K562 (cell line): ENCODE results near the gene ERP44. TPM values are rescaled to one million over a fixed set of nuclear protein-coding genes. Genes with fewer than 3 reads are reported as not detected.

ENCODE experiments used
- ATAC-seq: fragments of 200-7000 bp; cut with Tn5 transposase; 3 replicates; pipeline ENCODE4 v1.9.1; 2020; ENCODE audit warnings: moderate library complexity
- BruUV-seq: library from RNA; stranded (reverse); fragments of 400-500 nt; replicated peaks from 2 replicates; lab custom pipeline; 2021; lab: Mats Ljungman, UMichigan
- CTCF ChIA-PET: fragments of 300-600 bp; formaldehyde crosslinking; extraction: SDS; loops from one replicate; lab custom pipeline; 2021; ENCODE audit warnings: low intra/inter-chr PET ratio; lab: Yijun Ruan, JAX
- POLR2A ChIA-PET: fragments of 300-600, 350-650 bp; sonication (Branson Sonifier 250); formaldehyde crosslinking; extraction: SDS; loops from one replicate; lab custom pipeline; 2021; ENCODE audit warnings: antibody characterized with exemption, inconsistent platforms; lab: Yijun Ruan, JAX
- DNase-seq, 4 experiments: peaks; one replicate each; pipeline versions ENCODE4 v3.0.0 to v3.0.0-alpha.2; 2011 to 2018; ENCODE audit warnings: low spot score in 3 of 4, mixed read lengths in 3 of 4; ENCODE audit errors: extremely low read depth in 1 of 4
- FAIRE-seq: peaks from 2 replicates; lab custom pipeline; 2011; peaks lifted over from hg19 to GRCh38; lab: Jason Lieb, UNC
- H2AFZ ChIP-seq: 2 replicates; pipeline ENCODE4 v1.6.0; 2011; ENCODE audit warnings: low read depth, low read length, control low read depth, inconsistent platforms
- H3K27ac ChIP-seq: fragments of 200-600 bp; 3 replicates; pipeline ENCODE4 v1.8.0; 2011; ENCODE audit warnings: low read depth, mild to moderate bottlenecking, control low read depth, inconsistent platforms, low read length, moderate library complexity, mixed read lengths; ENCODE audit errors: extremely low read depth
- H3K27me3 ChIP-seq, 2 experiments: fragments of 300-600 bp in 1 of 2; 2 replicates in 1 of 2; 3 replicates in 1 of 2; pipeline versions ENCODE4 v1.6.0 to v1.8.0; 2011; ENCODE audit warnings: inconsistent platforms in 2 of 2, low read length in 2 of 2, mild to moderate bottlenecking in 1 of 2, mixed read lengths in 1 of 2, moderate library complexity in 1 of 2; ENCODE audit not compliant: control insufficient read depth in 2 of 2, insufficient read depth in 2 of 2
- H3K36me3 ChIP-seq: fragments of 300-600 bp; 3 replicates; pipeline ENCODE4 v1.8.0; 2011; ENCODE audit warnings: mild to moderate bottlenecking, low read length, inconsistent platforms; ENCODE audit not compliant: control insufficient read depth, insufficient read depth
- H3K4me1 ChIP-seq, 2 experiments: fragments of 200-600 bp in 1 of 2; replicated peaks in 1 of 2; 2 replicates in 1 of 2; 3 replicates in 1 of 2; pipeline versions ENCODE4 v1.5.1 to v1.8.0; 2011; ENCODE audit warnings: inconsistent platforms in 2 of 2, low read length in 2 of 2, mild to moderate bottlenecking in 1 of 2, mixed read lengths in 1 of 2, moderate library complexity in 1 of 2; ENCODE audit not compliant: control insufficient read depth in 2 of 2, insufficient read depth in 2 of 2
- H3K4me2 ChIP-seq: 2 replicates; pipeline ENCODE4 v1.6.1; 2011; ENCODE audit warnings: low read length, control low read depth, inconsistent platforms, mixed read lengths; ENCODE audit not compliant: insufficient read depth
- H3K4me3 ChIP-seq: fragments of 200-600 bp; sonication (generic), shearing (Covaris generic); 2 replicates; pipeline ENCODE4 v1.5.1; 2016; ENCODE audit warnings: control low read depth, inconsistent platforms
- H3K79me2 ChIP-seq: fragments of 200-600 bp; 3 replicates; pipeline ENCODE4 v1.8.0; 2011; ENCODE audit warnings: low read length, inconsistent platforms; ENCODE audit not compliant: control insufficient read depth, insufficient read depth
- H3K9ac ChIP-seq, 2 experiments: 2 replicates each; pipeline versions ENCODE4 v1.6.0 to v1.6.1; 2011; ENCODE audit warnings: low read depth in 2 of 2, low read length in 2 of 2, control low read depth in 1 of 2, inconsistent platforms in 1 of 2, mild to moderate bottlenecking in 1 of 2, mixed read lengths in 1 of 2; ENCODE audit not compliant: insufficient read depth in 1 of 2
- H3K9me1 ChIP-seq: one replicate; pipeline ENCODE4 v1.6.0; 2011; ENCODE audit warnings: inconsistent platforms, mild to moderate bottlenecking, low read length, moderate library complexity; ENCODE audit not compliant: control insufficient read depth, insufficient read depth
- H3K9me3 ChIP-seq: replicated peaks from 2 replicates; pipeline ENCODE4 v1.5.1; 2011; ENCODE audit warnings: low read depth, low read length, inconsistent platforms; ENCODE audit not compliant: control insufficient read depth, insufficient read depth
- H4K20me1 ChIP-seq: replicated peaks from 2 replicates; pipeline ENCODE4 v1.6.1; 2011; ENCODE audit warnings: low read length, inconsistent platforms, mixed read lengths; ENCODE audit not compliant: control insufficient read depth, insufficient read depth
- CREM ChIP-seq: IDR thresholded peaks from 2 replicates; pipeline ENCODE4 v1.6.1; 2014; ENCODE audit warnings: antibody characterized with exemption, low read depth
- NR4A1 ChIP-seq, 2 experiments: fragments of 250-450 bp in 1 of 2; fragments of 450-650 bp in 1 of 2; sonication (Bioruptor Pico) in 1 of 2; IDR thresholded peaks; 2 replicates each; pipeline versions ENCODE4 v1.4.0 to v1.6.1; 2016 to 2020; ENCODE audit warnings: mild to moderate bottlenecking in 2 of 2, missing compliant biosample characterization in 1 of 2, missing genetic modification characterization in 1 of 2, moderate library complexity in 1 of 2
- SMC3 ChIP-seq: conservative IDR thresholded peaks from 2 replicates; pipeline ENCODE4 v1.6.1; 2011; ENCODE audit warnings: low read depth, low read length, improper control_type of control experiment; ENCODE audit not compliant: insufficient read depth
- SOX6 ChIP-seq: fragments of 450-650 bp; IDR thresholded peaks from 2 replicates; pipeline ENCODE4 v1.6.1; 2014; ENCODE audit warnings: mild to moderate bottlenecking
- ZC3H11A ChIP-seq: IDR thresholded peaks from 2 replicates; pipeline ENCODE4 v1.6.1; 2012; ENCODE audit warnings: low read depth, low read length, improper control_type of control experiment
- ZNF24 ChIP-seq: fragments of 450-650 bp; IDR thresholded peaks from 2 replicates; pipeline ENCODE4 v1.6.1; 2016
- ZNF324 ChIP-seq: fragments of 250-450 bp; sonication (Bioruptor Pico); IDR thresholded peaks from 2 replicates; pipeline ENCODE4 v1.4.0; 2020; ENCODE audit warnings: mild to moderate bottlenecking
- ZNF780A ChIP-seq: fragments of 250-450 bp; sonication (Bioruptor Pico); IDR thresholded peaks from 2 replicates; pipeline ENCODE4 v1.5.0; 2021; ENCODE audit warnings: mild to moderate bottlenecking
- WGBS: fragments of 100-300 bp; shearing (Covaris generic); methylation state at CpG from one replicate; pipeline ENCODE4 v1.1.6; 2016; ENCODE audit warnings: low coverage, mixed read lengths; ENCODE audit not compliant: insufficient coverage; ENCODE audit errors: missing lambda C conversion rate; 5-methylcytosine and 5-hydroxymethylcytosine counted together
- in situ Hi-C: fragments of 300-500 bp; cut with MboI; formaldehyde crosslinking; loops from 4 replicates; pipeline ENCODE4 v1.15.0; 2018; ENCODE audit warnings: inconsistent platforms, mixed read lengths
- intact Hi-C: fragments of 100-400 bp; cut with micrococcal nuclease; formaldehyde crosslinking; loops from 2 replicates; pipeline ENCODE4 v1.14.2; 2022
- polyA plus RNA-seq, 8 experiments: library from polyadenylated mRNA; depleted of rRNA in 4 of 8; stranded (reverse) in 5 of 8; unstranded in 3 of 8; fragments of >200 nt; fragmentation: Nextera tagmentation in 2 of 8; fragmentation: Illumina TruSeq in 1 of 8; extraction: Ambion mirVana in 2 of 8; extraction: Trizol in 1 of 8; gene quantifications; 2 replicates each; pipeline versions ENCODE4 v1.2.1 to v1.2.3, GENCODE V29; 2011 to 2014; ENCODE audit warnings: inconsistent platforms in 1 of 8, missing spikeins in 1 of 8
- total RNA-seq, 7 experiments: library from RNA; depleted of rRNA in 6 of 7; stranded (reverse); fragments of >200 nt in 6 of 7; fragmentation: Illumina TruSeq in 2 of 7; extraction: Trizol in 2 of 7; gene quantifications; 2 replicates each; pipeline versions ENCODE4 v1.2.1 to v1.2.3, GENCODE V29; 2011 to 2021; ENCODE audit warnings: low replicate concordance in 1 of 7
- TF ChIP-seq, protein P1 (sequence below), 3 experiments: IDR thresholded peaks in 2 of 3; conservative IDR thresholded peaks in 1 of 3; 2 replicates each; pipeline ENCODE4 v1.5.1; 2011 to 2012; ENCODE audit warnings: low read length in 3 of 3, mild to moderate bottlenecking in 3 of 3, control low read depth in 2 of 3, improper control_type of control experiment in 1 of 3, inconsistent platforms in 1 of 3, low read depth in 1 of 3, mixed read lengths in 1 of 3, moderate library complexity in 1 of 3; ENCODE audit not compliant: insufficient read depth in 2 of 3
- TF ChIP-seq, protein P2 (sequence below): fragments of 450-650 bp; formaldehyde crosslinking; IDR thresholded peaks from 2 replicates; pipeline ENCODE4 v1.4.0; 2020; ENCODE audit warnings: mild to moderate bottlenecking, moderate library complexity
- TF ChIP-seq, protein P3 (sequence below), 3 experiments: fragments of 200-800 bp in 1 of 3; fragments of 250-450 bp in 1 of 3; fragments of 450-650 bp in 1 of 3; sonication (Bioruptor Pico) in 1 of 3; sonication (Bioruptor generic) in 1 of 3; formaldehyde crosslinking in 1 of 3; IDR thresholded peaks; 2 replicates each; pipeline versions ENCODE4 v1.6.1 to v1.8.0; 2016 to 2022; ENCODE audit warnings: mild to moderate bottlenecking in 2 of 3, missing genetic modification characterization in 2 of 3, missing compliant biosample characterization in 1 of 3, moderate library complexity in 1 of 3
- TF ChIP-seq, protein P4 (sequence below): fragments of 450-650 bp; IDR thresholded peaks from one replicate; pipeline ENCODE4 v1.6.1; 2018; ENCODE audit warnings: mild to moderate bottlenecking, moderate library complexity; ENCODE audit not compliant: partially characterized antibody

The ERP44 gene
- total and polyA plus RNA-seq, 9 of the 15 experiments (the other 6 are each of a cell fraction or from before 2014, with no cell fraction given) = 9.2 to 23.4 (median 13.6) TPM

DNA sequence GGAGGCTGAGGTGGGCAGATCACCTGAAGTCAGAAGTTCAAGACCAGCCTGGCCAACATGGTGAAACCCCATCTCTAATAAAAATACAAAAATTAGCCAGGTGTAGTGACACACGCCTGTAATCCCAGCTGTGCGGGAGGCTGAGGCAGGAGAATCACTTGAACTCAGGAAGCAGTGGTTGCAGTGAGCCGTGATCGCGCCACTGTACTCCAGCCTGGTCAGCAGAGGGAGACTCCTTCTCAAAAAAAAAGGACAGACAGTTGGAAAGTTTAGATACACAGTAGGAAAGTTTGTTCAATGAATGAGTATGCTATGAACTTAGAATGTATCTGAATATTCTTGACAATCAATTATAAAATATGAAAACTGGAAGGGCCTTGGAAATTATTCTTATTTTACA is 38.0 kb upstream of the ERP44 start (continued):
- TF ChIP-seq, protein P1, sequence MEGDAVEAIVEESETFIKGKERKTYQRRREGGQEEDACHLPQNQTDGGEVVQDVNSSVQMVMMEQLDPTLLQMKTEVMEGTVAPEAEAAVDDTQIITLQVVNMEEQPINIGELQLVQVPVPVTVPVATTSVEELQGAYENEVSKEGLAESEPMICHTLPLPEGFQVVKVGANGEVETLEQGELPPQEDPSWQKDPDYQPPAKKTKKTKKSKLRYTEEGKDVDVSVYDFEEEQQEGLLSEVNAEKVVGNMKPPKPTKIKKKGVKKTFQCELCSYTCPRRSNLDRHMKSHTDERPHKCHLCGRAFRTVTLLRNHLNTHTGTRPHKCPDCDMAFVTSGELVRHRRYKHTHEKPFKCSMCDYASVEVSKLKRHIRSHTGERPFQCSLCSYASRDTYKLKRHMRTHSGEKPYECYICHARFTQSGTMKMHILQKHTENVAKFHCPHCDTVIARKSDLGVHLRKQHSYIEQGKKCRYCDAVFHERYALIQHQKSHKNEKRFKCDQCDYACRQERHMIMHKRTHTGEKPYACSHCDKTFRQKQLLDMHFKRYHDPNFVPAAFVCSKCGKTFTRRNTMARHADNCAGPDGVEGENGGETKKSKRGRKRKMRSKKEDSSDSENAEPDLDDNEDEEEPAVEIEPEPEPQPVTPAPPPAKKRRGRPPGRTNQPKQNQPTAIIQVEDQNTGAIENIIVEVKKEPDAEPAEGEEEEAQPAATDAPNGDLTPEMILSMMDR (IDR thresholded peaks at IDR 0.05 in 2 of 3, conservative IDR thresholded peaks at IDR 0.05 in 1 of 3; ENCODE audit: insufficient read depth in 2 of 3, low read depth in 1 of 3, low read length in 3 of 3) = peak; percentile 25 to 62 (median 57); a peak in 4 of 6 replicates
- TF ChIP-seq, protein P2, sequence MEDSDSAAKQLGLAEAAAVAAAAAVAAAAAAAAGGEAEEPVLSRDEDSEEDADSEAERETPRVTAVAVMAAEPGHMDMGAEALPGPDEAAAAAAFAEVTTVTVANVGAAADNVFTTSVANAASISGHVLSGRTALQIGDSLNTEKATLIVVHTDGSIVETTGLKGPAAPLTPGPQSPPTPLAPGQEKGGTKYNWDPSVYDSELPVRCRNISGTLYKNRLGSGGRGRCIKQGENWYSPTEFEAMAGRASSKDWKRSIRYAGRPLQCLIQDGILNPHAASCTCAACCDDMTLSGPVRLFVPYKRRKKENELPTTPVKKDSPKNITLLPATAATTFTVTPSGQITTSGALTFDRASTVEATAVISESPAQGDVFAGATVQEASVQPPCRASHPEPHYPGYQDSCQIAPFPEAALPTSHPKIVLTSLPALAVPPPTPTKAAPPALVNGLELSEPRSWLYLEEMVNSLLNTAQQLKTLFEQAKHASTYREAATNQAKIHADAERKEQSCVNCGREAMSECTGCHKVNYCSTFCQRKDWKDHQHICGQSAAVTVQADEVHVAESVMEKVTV (CRISPR knock-in tag) = 0 out of 2 replicates have a peak, but pooled peaks have one; percentile 9
- 0 out of 2 replicates have a peak, but pooled peaks have one; percentile 30 for TF ChIP-seq SMC3

DNA sequence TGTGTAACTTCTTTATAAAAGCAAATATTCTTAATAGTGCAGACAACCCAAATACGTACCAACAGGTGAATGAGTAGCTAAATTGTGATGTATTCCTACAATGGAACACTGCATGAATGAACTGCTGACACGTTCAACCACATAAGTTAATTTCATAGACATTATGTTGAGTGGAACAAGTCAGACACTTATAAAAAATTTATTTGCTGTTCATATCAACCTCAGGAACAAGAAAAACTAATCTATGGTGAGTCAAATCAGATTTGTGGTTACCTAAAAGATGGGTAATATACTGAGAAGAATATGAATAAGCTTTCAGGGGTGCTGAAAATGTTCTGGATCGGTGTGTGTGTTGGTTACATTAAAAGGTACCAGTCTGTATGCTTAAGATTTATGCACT is 35.9 kb upstream of the ERP44 start:
- no peak overlapping the region for H3K4me2 ChIP-seq
- no peak overlapping the region for H2AFZ ChIP-seq
- H3K4me1 ChIP-seq = no peaks in the 10 kb centered on the region
- H3K9me3 ChIP-seq = no peaks in the 10 kb centered on the region
- POLR2A ChIA-PET = interaction anchor here (1.1 kb wide), 1 partner anchor 9 kb away, joined by 4 read pairs; no protein-coding TSS in a partner anchor
- BruUV-seq = no TSS peak
- in situ Hi-C loops (no loop called here), intact Hi-C loops (loop anchor here (5.0 kb wide), 1 partner anchor 463 kb away; no protein-coding TSS in a partner anchor)
- TF ChIP-seq, protein P3, sequence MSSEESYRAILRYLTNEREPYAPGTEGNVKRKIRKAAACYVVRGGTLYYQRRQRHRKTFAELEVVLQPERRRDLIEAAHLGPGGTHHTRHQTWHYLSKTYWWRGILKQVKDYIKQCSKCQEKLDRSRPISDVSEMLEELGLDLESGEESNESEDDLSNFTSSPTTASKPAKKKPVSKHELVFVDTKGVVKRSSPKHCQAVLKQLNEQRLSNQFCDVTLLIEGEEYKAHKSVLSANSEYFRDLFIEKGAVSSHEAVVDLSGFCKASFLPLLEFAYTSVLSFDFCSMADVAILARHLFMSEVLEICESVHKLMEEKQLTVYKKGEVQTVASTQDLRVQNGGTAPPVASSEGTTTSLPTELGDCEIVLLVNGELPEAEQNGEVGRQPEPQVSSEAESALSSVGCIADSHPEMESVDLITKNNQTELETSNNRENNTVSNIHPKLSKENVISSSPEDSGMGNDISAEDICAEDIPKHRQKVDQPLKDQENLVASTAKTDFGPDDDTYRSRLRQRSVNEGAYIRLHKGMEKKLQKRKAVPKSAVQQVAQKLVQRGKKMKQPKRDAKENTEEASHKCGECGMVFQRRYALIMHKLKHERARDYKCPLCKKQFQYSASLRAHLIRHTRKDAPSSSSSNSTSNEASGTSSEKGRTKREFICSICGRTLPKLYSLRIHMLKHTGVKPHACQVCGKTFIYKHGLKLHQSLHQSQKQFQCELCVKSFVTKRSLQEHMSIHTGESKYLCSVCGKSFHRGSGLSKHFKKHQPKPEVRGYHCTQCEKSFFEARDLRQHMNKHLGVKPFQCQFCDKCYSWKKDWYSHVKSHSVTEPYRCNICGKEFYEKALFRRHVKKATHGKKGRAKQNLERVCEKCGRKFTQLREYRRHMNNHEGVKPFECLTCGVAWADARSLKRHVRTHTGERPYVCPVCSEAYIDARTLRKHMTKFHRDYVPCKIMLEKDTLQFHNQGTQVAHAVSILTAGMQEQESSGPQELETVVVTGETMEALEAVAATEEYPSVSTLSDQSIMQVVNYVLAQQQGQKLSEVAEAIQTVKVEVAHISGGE (CRISPR knock-in tag; IDR thresholded peaks at IDR 0.05) = no peak
- TF ChIP-seq SOX6 = no peak
- TF ChIP-seq CREM = no peak
- TF ChIP-seq, protein P4, sequence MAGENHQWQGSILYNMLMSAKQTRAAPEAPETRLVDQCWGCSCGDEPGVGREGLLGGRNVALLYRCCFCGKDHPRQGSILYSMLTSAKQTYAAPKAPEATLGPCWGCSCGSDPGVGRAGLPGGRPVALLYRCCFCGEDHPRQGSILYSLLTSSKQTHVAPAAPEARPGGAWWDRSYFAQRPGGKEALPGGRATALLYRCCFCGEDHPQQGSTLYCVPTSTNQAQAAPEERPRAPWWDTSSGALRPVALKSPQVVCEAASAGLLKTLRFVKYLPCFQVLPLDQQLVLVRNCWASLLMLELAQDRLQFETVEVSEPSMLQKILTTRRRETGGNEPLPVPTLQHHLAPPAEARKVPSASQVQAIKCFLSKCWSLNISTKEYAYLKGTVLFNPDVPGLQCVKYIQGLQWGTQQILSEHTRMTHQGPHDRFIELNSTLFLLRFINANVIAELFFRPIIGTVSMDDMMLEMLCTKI = no peak
- no peak for TF ChIP-seq ZC3H11A
- no peak for TF ChIP-seq ZNF780A (CRISPR knock-in tag)
- TF ChIP-seq ZNF24 = no peak
- TF ChIP-seq ZNF324 (CRISPR knock-in tag) = no peak
- no peak for TF ChIP-seq NR4A1 (CRISPR knock-in tag; IDR thresholded peaks at IDR 0.05)
- TF ChIP-seq NR4A1 (tag; IDR thresholded peaks at IDR 0.05) = no peak
- H3K27ac ChIP-seq = no peak overlapping the region
- no peak for ATAC-seq
- H3K36me3 ChIP-seq = peaks cover 4% of the 10 kb centered on the region; the same call in 1 of the 3 replicates
- no peak overlapping the region for H3K9ac ChIP-seq
- CTCF ChIA-PET = no interaction called here
- 37% methylated on average over 3 of the region's 3 CpGs for WGBS
- no peaks in the 10 kb centered on the region for H3K79me2 ChIP-seq
- no peaks in the 10 kb centered on the region for H4K20me1 ChIP-seq
- H3K9me1 ChIP-seq = no peaks in the 10 kb centered on the region
- no peak for DNase-seq
- no peak overlapping the region for H3K4me3 ChIP-seq
- no peak for FAIRE-seq
- H3K27me3 ChIP-seq = no peaks in the 10 kb centered on the region
